ENCODE measurements around the gene DAG1.

The DAG1 gene

GRCh38 chr3:49518441-49518840 is 48.4 kb downstream of the DAG1 start:
- no peak for DNase-seq (ENCODE audit: low read depth)

GRCh38 chr3:49519296-49519695 is 49.2 kb downstream of the DAG1 start:
- no peak for DNase-seq (ENCODE audit: low read depth)

- no peak for DNase-seq (ENCODE audit: low read depth)
Measured at GRCh38 chr3:49519916-49520385, 49.9 kb downstream of the DAG1 start.

GRCh38 chr3:49523756-49524747 is 54.0 kb downstream of the DAG1 start:
- no peak for DNase-seq (ENCODE audit: low read depth)

- no peak for DNase-seq (ENCODE audit: low read depth)
Measured at GRCh38 chr3:49529567-49529966, 59.5 kb downstream of the DAG1 start.

- DNase-seq (ENCODE audit: low read depth), result no peak
Measured at GRCh38 chr3:49530231-49530630, 60.2 kb downstream of the DAG1 start.

GRCh38 chr3:49530701-49531100 is 60.6 kb downstream of the DAG1 start:
- no peak for DNase-seq (ENCODE audit: low read depth)

- DNase-seq (ENCODE audit: low read depth), result no peak
Measured at GRCh38 chr3:49531218-49531617, 61.2 kb downstream of the DAG1 start.

- DNase-seq (ENCODE audit: low read depth), result no peak
Measured at GRCh38 chr3:49531715-49532114, 61.6 kb downstream of the DAG1 start.

GRCh38 chr3:49533031-49533430 is 63.0 kb downstream of the DAG1 start:
- no peak for DNase-seq (ENCODE audit: low read depth)

- DNase-seq (ENCODE audit: low read depth), result no peak
Measured at GRCh38 chr3:49533786-49534519, 63.9 kb downstream of the DAG1 start.

- no peak for DNase-seq (ENCODE audit: low read depth)
Measured at GRCh38 chr3:49534581-49535441, 64.7 kb downstream of the DAG1 start.

- no peak for DNase-seq (ENCODE audit: low read depth)
Measured at GRCh38 chr3:49535971-49536874, 66.2 kb downstream of the DAG1 start.

GRCh38 chr3:49536875-49537533 is 66.9 kb downstream of the DAG1 start:
- DNase-seq (ENCODE audit: low read depth), result no peak

- DNase-seq (ENCODE audit: low read depth), result peak; percentile 85
Measured at GRCh38 chr3:49539659-49540560, 69.8 kb downstream of the DAG1 start.

- no peak for DNase-seq (ENCODE audit: low read depth)
Measured at GRCh38 chr3:49552087-49552486, 82.0 kb downstream of the DAG1 start.

GRCh38 chr3:49553324-49553691 is 83.2 kb downstream of the DAG1 start:
- no peak for DNase-seq (ENCODE audit: low read depth)

- DNase-seq (ENCODE audit: low read depth), result peak; percentile 73
Measured at GRCh38 chr3:49553692-49554632, 83.9 kb downstream of the DAG1 start, which contains the start of gene BSN. BSN (plus strand) TSS chr3:49554477; CDS start chr3:49554603, 126 bp downstream.

Measured in T follicular helper cell (primary cell).